AG04450 (cell line): ENCODE data around the gene RRBP1. TPM values are rescaled to one million over a fixed set of nuclear protein-coding genes. Genes with fewer than 3 reads are reported as not detected.

Experiments used
- CTCF ChIA-PET: fragments of 300-600, 350-600 bp; formaldehyde crosslinking; extraction: SDS; loops from one replicate; lab custom pipeline; 2022; ENCODE audit warnings: antibody characterized with exemption, inconsistent platforms; lab: Charles Lee
- POLR2A ChIA-PET: fragments of 350-600 bp; formaldehyde crosslinking; extraction: SDS; loops from one replicate; lab custom pipeline; 2021; ENCODE audit warnings: antibody characterized with exemption, inconsistent platforms; lab: Yijun Ruan, JAX
- DNase-seq: peaks from one replicate; pipeline ENCODE4 v3.0.0-alpha.2; 2011; ENCODE audit warnings: low read depth, low spot score
- H3K27ac ChIP-seq: one replicate; pipeline ENCODE4 v1.5.1; 2012; ENCODE audit warnings: low read depth, low read length, control low read depth
- H3K27me3 ChIP-seq: one replicate; pipeline ENCODE4 v1.6.0; 2012; ENCODE audit warnings: low read length; ENCODE audit not compliant: control insufficient read depth, insufficient read depth
- H3K4me3 ChIP-seq: 2 replicates; pipeline ENCODE4 v1.5.1; 2011; ENCODE audit warnings: mild to moderate bottlenecking, low read depth, low read length, control low read depth
- H3K9me3 ChIP-seq: 2 replicates; pipeline ENCODE4 v1.5.1; 2012; ENCODE audit warnings: low read length; ENCODE audit not compliant: control insufficient read depth, insufficient read depth
- polyA plus RNA-seq: library from polyadenylated mRNA; depleted of rRNA; stranded (reverse); fragments of >200 nt; gene quantifications from 2 replicates; pipeline ENCODE4 v1.2.3, GENCODE V29; 2011
- TF ChIP-seq, protein P1 (sequence below): IDR thresholded peaks from 2 replicates; pipeline ENCODE4 v1.5.1; 2011; ENCODE audit warnings: low read depth, low read length, control low read depth, inconsistent platforms

Gene RRBP1
- polyA plus RNA-seq, 1 experiment = 153 TPM

DNA sequence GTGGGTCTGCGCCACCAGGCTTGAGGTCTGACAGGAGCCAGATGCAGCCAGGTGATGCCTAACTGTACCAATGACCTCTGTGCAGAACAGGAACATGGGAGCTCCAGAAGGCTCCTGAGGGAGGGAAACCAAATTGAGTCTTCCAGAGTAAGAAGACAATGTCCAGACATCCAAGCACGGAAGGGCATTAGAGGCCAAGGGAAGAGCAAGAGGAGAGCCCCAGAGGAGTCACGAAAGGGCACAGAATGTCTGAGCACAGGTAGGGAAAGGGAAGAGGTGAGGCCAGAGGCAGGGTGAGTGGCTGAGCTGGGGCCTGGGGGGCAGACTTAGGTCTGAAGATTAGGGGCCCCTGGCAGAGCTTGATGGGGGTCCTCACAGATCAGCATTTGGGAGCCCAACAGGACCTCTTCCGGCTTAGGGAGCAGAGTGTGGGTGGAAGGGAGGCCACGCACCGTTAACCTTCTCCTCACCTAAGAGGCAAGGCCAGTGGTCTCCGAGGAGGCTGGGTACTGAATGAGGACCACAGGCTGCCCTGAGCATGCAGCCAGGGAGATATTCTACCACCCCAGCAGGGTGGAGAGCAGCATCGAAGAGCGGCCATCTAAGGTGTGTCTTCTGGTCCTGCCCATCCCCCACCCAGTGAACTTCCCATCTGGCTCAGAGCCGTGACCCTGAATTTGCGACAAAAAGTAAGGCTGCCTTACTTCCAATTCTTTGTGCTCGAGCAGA lies 41.7 kb downstream of the RRBP1 start:
- Histone ChIP-seq H3K27me3 (no peaks in the 10 kb centered on the region), H3K4me3 (no peak overlapping the region), H3K27ac (no peak overlapping the region), H3K9me3 (no peaks in the 10 kb centered on the region)
- no peak for DNase-seq
- CTCF ChIA-PET = no interaction called here
- TF ChIP-seq, protein P1, sequence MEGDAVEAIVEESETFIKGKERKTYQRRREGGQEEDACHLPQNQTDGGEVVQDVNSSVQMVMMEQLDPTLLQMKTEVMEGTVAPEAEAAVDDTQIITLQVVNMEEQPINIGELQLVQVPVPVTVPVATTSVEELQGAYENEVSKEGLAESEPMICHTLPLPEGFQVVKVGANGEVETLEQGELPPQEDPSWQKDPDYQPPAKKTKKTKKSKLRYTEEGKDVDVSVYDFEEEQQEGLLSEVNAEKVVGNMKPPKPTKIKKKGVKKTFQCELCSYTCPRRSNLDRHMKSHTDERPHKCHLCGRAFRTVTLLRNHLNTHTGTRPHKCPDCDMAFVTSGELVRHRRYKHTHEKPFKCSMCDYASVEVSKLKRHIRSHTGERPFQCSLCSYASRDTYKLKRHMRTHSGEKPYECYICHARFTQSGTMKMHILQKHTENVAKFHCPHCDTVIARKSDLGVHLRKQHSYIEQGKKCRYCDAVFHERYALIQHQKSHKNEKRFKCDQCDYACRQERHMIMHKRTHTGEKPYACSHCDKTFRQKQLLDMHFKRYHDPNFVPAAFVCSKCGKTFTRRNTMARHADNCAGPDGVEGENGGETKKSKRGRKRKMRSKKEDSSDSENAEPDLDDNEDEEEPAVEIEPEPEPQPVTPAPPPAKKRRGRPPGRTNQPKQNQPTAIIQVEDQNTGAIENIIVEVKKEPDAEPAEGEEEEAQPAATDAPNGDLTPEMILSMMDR = no peak
- POLR2A ChIA-PET = no interaction called here

DNA sequence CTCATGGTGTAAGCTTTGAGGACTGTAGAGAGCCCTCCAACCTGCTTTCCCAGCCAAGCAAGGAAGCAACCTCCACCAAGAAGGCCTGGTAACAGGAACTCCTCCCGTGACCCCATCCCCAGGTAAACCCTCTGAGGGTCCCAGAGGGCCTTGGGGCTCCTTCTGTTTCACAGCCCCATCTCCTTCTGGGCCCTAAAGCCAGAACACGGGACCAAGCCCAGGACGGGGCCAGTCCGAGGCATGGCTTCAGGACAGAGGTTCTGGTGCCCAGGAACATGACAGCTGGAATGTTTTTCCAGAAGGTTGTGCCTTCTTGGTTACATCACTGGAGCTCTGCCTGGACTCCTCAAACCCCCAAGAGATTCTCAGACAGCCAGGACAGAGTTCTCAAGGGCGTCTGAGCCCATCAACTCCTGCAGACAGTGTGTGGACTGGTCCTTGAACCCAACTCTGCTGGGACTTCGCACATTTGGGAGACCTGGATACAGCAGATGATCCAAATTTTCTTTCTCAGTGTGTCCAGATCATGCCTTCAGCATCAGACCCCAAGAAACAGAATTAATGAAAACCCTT lies 43.1 kb downstream of the RRBP1 start:
- no peak overlapping the region for H3K4me3 ChIP-seq
- no peak for DNase-seq
- ChIA-PET POLR2A (interaction anchor here (0.6 to 0.8 kb wide), 2 partner anchors 37 to 335 kb away, joined by 3 to 7 read pairs; no protein-coding TSS in a partner anchor), CTCF (no interaction called here)
- TF ChIP-seq, protein P1 = no peak
- no peaks in the 10 kb centered on the region for H3K27me3 ChIP-seq
- no peak overlapping the region for H3K27ac ChIP-seq
- H3K9me3 ChIP-seq = no peaks in the 10 kb centered on the region

DNA sequence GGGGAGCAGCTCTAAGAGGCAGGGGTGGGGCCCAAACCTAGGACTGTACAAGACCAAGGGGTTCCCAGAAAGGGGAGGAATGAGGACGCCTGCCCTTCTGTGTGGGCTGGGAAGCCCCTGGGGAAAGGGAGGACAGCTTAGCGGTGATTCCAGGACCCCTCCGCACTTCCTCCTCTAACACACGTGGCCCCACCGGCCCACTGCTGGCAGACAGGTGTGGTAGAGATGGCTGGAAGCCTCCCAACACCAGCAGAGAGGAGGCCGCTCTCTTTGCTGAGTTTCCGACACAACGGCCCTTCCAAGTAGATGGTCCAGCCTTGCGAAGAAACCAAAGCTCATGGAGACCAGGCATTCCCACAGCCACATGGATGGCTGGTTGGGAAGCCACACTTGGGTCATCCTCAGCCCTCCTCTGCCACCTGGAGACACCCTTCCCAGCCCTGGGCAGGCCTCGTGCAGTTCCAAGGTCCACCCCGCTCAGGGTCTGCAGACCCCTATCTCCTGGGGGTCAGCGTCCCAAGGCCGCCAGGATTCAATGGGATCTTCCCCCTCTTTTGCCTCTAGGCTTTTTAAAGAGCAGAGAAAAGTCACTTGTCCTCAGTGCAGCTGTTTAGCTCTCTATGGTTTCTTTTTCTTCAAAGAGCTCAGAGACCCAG lies 43.9 kb downstream of the RRBP1 start:
- no peaks in the 10 kb centered on the region for H3K9me3 ChIP-seq
- H3K4me3 ChIP-seq = no peak overlapping the region
- TF ChIP-seq, protein P1 = no peak
- DNase-seq = no peak
- ChIA-PET CTCF (interaction anchor here (0.6 to 0.9 kb wide), 2 partner anchors 105 to 134 kb away, joined by 3 to 4 read pairs; no protein-coding TSS in a partner anchor), POLR2A (interaction anchor here (0.8 kb wide), 1 partner anchor 37 kb away, joined by 3 read pairs; no protein-coding TSS in a partner anchor)
- H3K27ac ChIP-seq = no peak overlapping the region
- no peaks in the 10 kb centered on the region for H3K27me3 ChIP-seq

DNA sequence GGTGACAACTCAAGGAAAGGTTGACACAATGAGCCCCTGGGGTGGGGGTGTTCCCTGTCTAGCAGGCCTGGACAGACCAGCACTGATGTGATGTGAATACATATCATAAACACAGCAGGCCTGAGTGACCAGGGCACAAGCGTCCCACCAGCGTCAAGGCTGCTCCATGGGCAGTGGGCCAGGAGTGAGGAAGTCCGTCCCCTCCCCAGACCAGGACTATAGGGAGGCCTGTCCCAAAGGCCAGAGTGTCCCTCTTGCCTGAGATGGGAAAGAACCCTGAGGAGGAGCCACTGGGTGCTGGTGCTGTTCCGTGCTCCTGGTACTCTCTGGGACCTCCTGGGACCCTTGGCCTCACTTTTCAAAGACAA lies 44.6 kb downstream of the RRBP1 start:
- no peaks in the 10 kb centered on the region for H3K27me3 ChIP-seq
- ChIA-PET POLR2A (no interaction called here), CTCF (interaction anchor here (0.6 to 0.9 kb wide), 2 partner anchors 104 to 133 kb away, joined by 3 to 4 read pairs; no protein-coding TSS in a partner anchor)
- TF ChIP-seq, protein P1 = no peak
- no peak overlapping the region for H3K4me3 ChIP-seq
- no peaks in the 10 kb centered on the region for H3K9me3 ChIP-seq
- no peak for DNase-seq
- no peak overlapping the region for H3K27ac ChIP-seq
